ENCODE results near the gene CHAD.

CHAD gene

GRCh38 chr17:50468304-50469207 is at the start of gene CHAD:
TSS of gene CHAD (minus strand) at chr17:50468880. CDS start at chr17:50468813, 67 bp downstream.
- Histone ChIP-seq H3K9me3 (ENCODE audit: severe bottlenecking) (no peaks in the 10 kb centered on the region), H3K27me3 (ENCODE audit: insufficient read depth, poor library complexity, severe bottlenecking) (no peaks in the 10 kb centered on the region), H3K4me3 (ENCODE audit: severe bottlenecking) (no peak within 1 kb of the TSS), H3K4me1 (ENCODE audit: insufficient read depth, poor library complexity, severe bottlenecking) (no peaks in the 10 kb centered on the region), H3K36me3 (ENCODE audit: low read depth) (peaks cover 18% of the 10 kb centered on the region), H3K27ac (ENCODE audit: poor library complexity, severe bottlenecking) (no peak within 1 kb of the TSS)
- DNase-seq (ENCODE audit: low spot score) (no peak), ATAC-seq (ENCODE audit: low read depth) (no peak)
- TF ChIP-seq CTCF (IDR thresholded peaks at IDR 0.05; ENCODE audit: poor library complexity, severe bottlenecking): no peak

- DNase-seq (ENCODE audit: low spot score) (no peak), ATAC-seq (ENCODE audit: low read depth) (no peak)
- Histone ChIP-seq H3K36me3 (ENCODE audit: low read depth) (no peaks in the 10 kb centered on the region), H3K9me3 (ENCODE audit: severe bottlenecking) (no peaks in the 10 kb centered on the region), H3K27me3 (ENCODE audit: insufficient read depth, poor library complexity, severe bottlenecking) (no peaks in the 10 kb centered on the region), H3K27ac (ENCODE audit: poor library complexity, severe bottlenecking) (peak overlapping the region; percentile 85), H3K4me3 (ENCODE audit: severe bottlenecking) (no peak overlapping the region), H3K4me1 (ENCODE audit: insufficient read depth, poor library complexity, severe bottlenecking) (peaks cover 39% of the 10 kb centered on the region)
- no peak for TF ChIP-seq CTCF (IDR thresholded peaks at IDR 0.05; ENCODE audit: poor library complexity, severe bottlenecking)
Observed at GRCh38 chr17:50517504-50518383, 49.1 kb upstream of the CHAD start.

DNA sequence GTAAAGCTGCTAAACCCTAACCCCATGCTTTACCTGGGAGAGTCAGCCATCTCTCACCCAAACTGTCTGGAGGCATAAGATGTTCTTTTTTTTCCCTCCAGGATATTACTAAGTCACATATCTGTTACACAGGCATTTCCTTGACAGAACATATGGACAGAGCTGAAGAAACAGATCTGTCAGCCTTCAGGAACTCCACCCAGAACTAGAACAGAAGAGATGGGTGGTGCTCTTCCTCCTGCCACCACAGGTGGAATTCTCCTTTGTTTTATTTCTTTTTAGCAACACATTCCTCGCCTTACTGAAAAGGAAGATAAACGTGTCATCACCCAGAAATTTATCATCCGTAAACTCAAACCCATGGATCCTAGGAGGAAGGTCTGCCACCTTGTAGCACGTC is 48.3 kb upstream of the CHAD start:
- no peak for DNase-seq (ENCODE audit: low spot score)
- no peak overlapping the region for H3K4me3 ChIP-seq (ENCODE audit: severe bottlenecking)
- peak overlapping the region; percentile 85 for H3K27ac ChIP-seq (ENCODE audit: poor library complexity, severe bottlenecking)
- no peak for TF ChIP-seq CTCF (IDR thresholded peaks at IDR 0.05; ENCODE audit: poor library complexity, severe bottlenecking)
- peak; percentile 57 for ATAC-seq (ENCODE audit: low read depth)
- H3K27me3 ChIP-seq (ENCODE audit: insufficient read depth, poor library complexity, severe bottlenecking): no peaks in the 10 kb centered on the region
- H3K4me1 ChIP-seq (ENCODE audit: insufficient read depth, poor library complexity, severe bottlenecking): peaks cover 37% of the 10 kb centered on the region
- H3K9me3 ChIP-seq (ENCODE audit: severe bottlenecking): no peaks in the 10 kb centered on the region
- H3K36me3 ChIP-seq (ENCODE audit: low read depth): no peaks in the 10 kb centered on the region

- no peaks in the 10 kb centered on the region for H3K36me3 ChIP-seq (ENCODE audit: low read depth)
- no peaks in the 10 kb centered on the region for H3K9me3 ChIP-seq (ENCODE audit: severe bottlenecking)
- no peaks in the 10 kb centered on the region for H3K27me3 ChIP-seq (ENCODE audit: insufficient read depth, poor library complexity, severe bottlenecking)
- DNase-seq (ENCODE audit: low spot score): no peak
- peaks cover 45% of the 10 kb centered on the region for H3K4me1 ChIP-seq (ENCODE audit: insufficient read depth, poor library complexity, severe bottlenecking)
- no peak overlapping the region for H3K4me3 ChIP-seq (ENCODE audit: severe bottlenecking)
- TF ChIP-seq CTCF (IDR thresholded peaks at IDR 0.05; ENCODE audit: poor library complexity, severe bottlenecking): no peak
- H3K27ac ChIP-seq (ENCODE audit: poor library complexity, severe bottlenecking): peak overlapping the region; percentile 85
- ATAC-seq (ENCODE audit: low read depth): no peak
Observed at GRCh38 chr17:50514936-50515702, 46.4 kb upstream of the CHAD start.

Measured in RWPE2 (cell line).